ENCODE results near the gene BRAF. TPM values are rescaled to one million over a fixed set of nuclear protein-coding genes. Genes with fewer than 3 reads are reported as not detected.
"Not testable (repeated sequence)": the region's sequence is repeated elsewhere in the genome, so short reads cannot be mapped to it uniquely, and the experiment has no call there.

Gene BRAF
- polyA plus RNA-seq, 4 donors, result 23.3 to 28.6 (median 26.1) TPM

DNA sequence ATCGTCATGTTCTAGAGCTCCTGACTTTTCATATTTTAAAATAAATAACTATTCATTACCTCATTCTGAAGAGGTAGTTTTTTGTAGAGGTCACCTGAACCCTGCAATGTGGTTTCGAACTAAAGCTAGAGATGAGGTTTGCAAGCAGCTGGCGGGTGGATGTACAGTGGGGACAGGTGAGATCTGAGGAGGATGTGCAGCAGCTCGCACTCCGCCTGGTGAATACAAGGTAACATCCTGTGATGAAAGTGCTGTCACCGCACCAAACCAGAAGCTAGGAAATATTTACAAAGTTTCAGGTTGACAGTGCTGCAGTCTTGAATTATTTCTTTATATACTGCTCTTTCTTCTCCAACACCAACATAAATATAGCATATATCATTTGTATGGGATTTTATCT lies 201.7 kb downstream of the BRAF start:
- DNase-seq (ENCODE audit: low read depth in 4 of 4, low spot score in 3 of 4), result no peak

GRCh38 chr7:140722254-140722653 lies 202.5 kb downstream of the BRAF start:
- no peak for DNase-seq (ENCODE audit: low read depth in 4 of 4, low spot score in 3 of 4)

DNA sequence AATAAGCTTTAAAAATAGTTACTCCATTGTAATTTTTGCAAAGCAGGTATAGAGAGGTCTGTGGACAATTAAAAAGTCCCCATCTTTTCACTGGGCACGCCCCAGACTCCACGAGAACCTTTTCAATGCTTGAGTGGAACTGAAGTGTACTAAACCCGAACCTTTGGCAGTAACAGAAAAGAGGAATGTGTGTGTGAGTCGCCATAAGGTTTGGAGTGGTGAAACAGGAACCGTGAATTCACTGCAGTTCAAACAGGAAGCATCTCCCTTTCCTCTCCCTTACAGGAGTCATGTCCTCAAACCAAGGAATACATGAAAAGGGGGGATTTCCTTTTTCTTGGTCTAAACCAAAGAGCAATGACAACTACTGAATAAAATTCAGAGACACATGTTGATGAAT lies 205.0 kb downstream of the BRAF start:
- DNase-seq (ENCODE audit: low read depth in 4 of 4, low spot score in 3 of 4), result no peak

DNA sequence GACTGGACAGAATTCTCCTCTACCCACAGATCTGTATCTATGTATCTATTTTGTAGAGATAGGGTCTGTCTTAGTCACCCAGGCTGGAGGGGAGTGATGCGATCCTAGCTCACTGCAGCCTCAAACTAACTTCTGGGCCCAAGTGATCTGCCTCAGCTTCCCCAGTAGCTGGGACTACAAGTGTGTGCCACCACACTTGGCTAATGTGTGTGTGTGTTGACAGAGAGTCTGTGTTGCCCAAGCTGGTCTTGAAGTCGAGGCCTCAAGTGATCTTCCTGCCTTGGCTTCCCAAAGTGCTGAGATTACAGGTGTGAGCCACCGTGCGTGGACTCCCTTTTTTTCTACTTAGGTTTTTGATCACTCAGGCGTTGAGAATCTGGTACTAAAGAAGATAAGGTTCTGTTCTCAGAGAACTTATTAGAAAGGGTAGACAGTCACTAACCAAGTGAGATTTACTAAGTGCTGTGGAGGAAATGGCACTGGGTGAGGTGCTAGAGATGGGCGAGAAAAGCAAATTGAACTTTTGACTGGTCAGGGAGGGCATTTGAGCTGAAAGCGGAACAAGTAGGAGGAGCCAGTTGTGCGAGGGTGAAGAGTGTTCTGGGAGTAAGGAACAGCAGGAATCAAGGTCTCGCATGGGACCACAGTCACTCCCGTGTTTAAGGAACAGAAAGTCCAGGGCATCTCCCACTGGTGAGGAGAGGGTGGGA lies 210.2 kb downstream of the BRAF start:
- DNase-seq (ENCODE audit: low read depth in 4 of 4, low spot score in 3 of 4), result no peak

GRCh38 chr7:140712392-140712791 lies 212.3 kb downstream of the BRAF start:
- not testable (repeated sequence) for DNase-seq (ENCODE audit: low read depth in 4 of 4, low spot score in 3 of 4)

DNA sequence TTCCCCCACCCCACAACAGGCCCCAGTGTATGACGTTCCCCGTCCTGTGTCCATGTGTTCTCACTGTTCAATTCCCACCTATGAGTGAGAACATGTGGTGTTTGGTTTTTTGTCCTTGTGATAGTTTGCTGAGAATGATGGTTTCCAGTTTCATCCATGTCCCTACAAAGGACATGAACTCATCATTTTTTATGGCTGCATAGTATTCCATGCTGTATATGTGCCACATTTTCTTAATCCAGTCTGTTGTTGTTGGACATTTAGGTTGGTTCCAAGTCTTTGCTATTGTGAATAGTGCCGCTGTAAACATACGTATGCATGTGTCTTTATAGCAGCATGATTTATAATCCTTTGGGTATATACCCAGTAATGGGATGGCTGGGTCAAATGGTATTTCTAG lies 216.0 kb downstream of the BRAF start:
- DNase-seq (ENCODE audit: low read depth in 4 of 4, low spot score in 3 of 4), result not testable (repeated sequence)

DNA sequence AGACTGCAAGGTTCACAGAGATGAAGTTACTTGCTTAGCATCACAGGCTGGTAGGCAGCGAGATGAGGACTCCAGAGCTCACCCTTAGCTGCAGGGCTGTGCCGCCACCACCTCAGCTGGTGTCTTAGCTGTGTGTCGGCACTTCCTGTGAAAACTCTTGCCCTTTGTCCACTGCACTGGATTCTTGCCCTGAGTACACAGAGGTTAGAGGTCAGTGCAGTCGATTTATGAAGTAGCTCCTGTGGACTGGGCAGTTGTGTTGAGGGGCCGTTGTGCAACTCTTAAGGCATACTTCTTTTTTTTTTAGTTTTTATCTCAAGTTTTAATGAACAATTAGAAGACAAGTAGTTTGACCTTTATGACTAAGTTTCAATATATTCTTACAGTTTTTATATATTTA lies 217.6 kb downstream of the BRAF start:
- no peak for DNase-seq (ENCODE audit: low read depth in 4 of 4, low spot score in 3 of 4)

DNA sequence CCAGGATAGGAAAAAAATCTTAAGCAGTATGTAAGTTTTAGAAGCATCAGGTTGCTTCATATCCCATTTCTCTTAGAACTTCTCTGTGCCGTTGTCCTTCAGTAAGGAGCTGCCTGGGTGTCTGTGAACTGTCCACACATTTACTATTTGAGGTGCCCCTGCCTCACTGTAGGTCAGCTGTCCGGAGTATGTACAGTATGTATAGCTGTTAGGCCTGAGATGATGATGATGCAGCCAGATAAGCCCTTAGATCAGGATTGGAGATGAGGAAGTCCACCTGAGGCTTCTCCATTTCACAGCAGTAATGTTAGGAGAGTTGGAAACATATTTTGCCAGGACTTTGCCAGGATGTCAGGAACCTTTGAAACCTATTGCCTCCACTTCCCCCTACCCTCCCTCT lies 220.5 kb downstream of the BRAF start:
- no peak for DNase-seq (ENCODE audit: low read depth in 4 of 4, low spot score in 3 of 4)

DNA sequence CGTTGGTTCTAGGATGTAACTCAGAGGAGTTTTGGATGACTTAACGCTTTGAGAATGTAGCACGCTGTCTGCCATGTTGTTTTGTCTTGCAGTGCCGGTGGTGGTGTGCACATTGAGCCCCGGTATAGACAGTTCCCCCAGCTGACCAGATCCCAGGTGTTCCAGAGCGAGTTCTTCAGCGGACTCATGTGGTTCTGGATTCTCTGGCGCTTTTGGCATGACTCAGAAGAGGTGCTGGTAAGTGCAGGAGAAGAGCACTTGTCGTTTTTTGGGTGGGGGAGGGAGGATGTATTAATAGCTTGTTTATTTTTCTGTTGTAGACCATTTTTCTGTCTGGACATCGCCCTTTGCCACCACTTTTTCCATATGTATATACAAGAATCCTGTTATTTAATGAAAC lies 222.0 kb downstream of the BRAF start:
- no peak for DNase-seq (ENCODE audit: low read depth in 4 of 4, low spot score in 3 of 4)

DNA sequence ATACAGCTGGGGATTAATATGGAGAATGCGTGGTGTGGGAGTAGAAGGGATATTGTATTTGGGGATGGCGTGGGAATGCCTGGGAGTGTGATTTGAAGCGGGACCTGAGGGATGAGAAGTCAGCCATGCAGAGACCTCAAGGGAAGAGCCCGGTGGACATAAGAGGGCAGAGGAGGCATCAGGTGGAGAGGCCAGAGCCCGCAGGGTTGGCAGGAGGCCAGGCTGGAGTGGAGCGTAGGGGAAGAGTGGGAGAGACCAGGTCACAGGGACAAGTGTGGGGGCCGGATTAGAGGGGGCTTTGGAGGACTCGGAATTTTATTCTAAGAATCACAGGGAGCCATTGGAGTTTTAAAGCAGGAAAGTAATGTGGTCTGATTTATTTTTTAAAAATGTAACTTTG lies 226.3 kb downstream of the BRAF start:
- no peak for DNase-seq (ENCODE audit: low read depth in 4 of 4, low spot score in 3 of 4)

DNA sequence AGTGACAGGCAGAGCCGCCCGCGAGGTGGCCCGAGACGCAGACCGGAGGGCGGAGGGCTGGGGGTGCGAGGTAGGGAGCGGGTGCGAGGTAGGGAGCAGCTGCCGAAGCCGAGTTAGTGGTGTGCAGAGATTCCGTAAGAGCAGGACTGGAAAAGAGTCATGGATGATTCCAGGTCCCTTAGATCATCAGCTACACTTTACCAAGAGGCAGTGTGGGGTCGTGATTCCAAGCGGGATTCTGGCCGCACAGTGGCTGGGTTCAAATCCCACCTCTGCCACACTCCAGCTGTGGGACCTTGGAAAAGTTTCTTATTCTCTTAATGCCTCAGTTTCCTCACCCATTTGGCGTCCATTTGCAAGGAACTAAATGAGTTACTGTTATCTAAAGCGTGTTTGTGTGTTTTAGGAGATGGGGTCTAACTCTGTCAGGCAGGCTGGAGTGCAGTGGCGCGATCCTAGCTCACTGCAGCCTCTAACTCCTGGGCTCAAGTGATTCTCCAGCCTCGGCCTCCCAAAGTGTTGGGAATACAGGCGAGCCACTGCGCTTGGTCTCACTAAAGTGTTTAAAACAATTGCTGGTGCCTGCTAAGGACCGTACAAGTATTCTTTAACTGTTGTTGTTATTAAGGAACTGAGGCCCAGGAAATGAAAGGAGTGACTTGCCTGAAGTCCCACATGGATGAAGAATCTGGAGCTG lies 227.1 kb downstream of the BRAF start:
- no peak for DNase-seq (ENCODE audit: low read depth in 4 of 4, low spot score in 3 of 4)

GRCh38 chr7:140696680-140697446 lies 227.9 kb downstream of the BRAF start, which contains the start of gene NDUFB2:
Gene NDUFB2 (plus strand): TSS chr7:140696708. CDS start chr7:140696745, 37 bp downstream.
- DNase-seq (ENCODE audit: low read depth in 4 of 4, low spot score in 3 of 4), result peak; percentile 73 to 91 (median 78)

DNA sequence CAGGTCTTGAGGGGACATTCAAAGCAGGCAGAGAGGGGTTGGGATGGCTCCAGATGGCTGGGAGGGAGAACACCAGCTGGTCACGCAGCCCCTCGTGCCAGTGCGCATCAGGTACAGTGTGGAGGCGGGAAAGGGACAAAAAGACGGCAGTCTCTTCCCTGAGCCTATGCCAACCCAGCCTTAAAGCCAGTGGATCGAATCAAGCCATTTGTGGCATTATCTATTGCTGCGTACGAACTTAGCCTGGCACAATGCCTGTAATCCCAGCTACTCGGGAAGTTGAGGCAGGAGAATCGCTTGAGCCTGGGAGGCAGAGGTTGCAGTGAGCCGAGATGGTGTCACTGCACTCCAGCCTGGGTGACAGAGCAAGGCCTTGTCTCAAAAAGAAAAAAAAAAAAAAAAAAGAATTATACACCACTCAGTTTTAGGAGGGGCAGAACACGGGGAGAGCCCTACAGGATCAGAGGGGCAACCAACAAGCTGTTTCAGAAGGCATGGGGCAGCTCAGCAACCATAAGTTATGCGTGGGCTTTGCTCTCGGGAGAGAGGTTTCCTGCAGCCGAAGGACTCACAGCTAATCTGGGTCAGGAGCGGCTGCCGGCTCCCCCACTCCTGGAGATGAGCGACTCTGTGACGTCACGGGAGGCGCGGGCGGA lies 228.6 kb downstream of the BRAF start:
- peak in 3 of 4 donors; percentile 89 to 90 (median 90) for DNase-seq (ENCODE audit: low read depth in 4 of 4, low spot score in 3 of 4)

DNA sequence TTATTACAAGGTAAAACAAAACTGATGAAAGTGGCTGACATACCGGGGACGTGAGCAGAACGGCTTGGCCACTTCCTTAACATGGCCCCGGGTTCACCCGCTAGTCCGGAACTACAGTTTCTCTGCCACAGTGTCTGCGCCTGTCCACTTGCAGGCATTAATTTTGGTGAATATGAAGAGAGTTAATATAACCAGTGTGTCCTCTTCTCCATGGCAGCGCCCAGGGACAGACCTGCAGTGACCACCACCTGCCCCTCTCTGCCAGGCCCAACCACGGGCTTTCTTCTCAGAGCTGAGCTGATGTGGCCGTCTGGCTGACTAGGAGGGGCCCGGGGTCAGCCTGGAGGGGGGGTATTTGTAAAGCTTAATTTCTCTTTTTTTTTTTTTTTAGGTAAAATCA lies 229.3 kb downstream of the BRAF start:
- DNase-seq (ENCODE audit: low read depth in 4 of 4, low spot score in 3 of 4), result no peak

DNA sequence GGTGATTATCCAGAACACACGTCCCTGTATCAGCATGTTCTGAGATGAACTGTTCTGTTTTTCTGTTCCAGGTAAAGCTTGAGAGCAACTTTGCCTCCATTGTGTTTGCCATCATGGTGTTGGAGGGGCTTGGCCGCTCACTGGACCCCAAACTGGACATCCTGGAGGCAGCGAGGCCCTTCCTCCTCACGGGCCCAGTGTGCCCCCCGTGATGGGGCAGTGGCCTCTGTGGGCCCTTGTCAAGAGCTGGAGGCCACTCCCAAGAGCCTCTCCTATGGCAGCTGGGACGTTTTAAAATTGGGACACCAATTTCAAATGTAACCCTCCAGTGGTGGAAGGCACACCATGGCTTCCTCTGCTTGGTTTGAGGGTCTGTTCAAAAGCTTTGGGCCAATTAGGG lies 230.1 kb downstream of the BRAF start:
- DNase-seq (ENCODE audit: low read depth in 4 of 4, low spot score in 3 of 4), result no peak

DNA sequence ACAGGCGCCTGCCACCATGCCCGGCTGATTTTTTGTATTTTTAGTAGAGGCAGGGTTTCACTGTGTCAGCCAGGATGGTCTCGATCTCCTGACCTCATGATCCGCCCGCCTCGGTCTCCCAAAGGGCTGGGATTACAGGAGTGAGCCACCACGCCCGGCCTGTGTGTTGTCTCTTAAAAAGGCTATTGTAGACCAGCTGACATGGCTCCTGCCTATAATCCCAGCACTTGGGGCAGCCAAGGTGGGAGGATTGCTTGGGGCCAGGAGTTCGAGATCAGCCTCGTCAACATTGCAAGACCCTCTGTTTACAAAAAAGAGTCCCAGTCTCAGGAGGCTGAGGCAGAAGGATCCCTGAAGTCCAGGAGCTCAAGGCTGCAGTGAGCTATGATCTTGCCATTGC lies 230.9 kb downstream of the BRAF start:
- DNase-seq (ENCODE audit: low read depth in 4 of 4, low spot score in 3 of 4), result not testable (repeated sequence)

DNA sequence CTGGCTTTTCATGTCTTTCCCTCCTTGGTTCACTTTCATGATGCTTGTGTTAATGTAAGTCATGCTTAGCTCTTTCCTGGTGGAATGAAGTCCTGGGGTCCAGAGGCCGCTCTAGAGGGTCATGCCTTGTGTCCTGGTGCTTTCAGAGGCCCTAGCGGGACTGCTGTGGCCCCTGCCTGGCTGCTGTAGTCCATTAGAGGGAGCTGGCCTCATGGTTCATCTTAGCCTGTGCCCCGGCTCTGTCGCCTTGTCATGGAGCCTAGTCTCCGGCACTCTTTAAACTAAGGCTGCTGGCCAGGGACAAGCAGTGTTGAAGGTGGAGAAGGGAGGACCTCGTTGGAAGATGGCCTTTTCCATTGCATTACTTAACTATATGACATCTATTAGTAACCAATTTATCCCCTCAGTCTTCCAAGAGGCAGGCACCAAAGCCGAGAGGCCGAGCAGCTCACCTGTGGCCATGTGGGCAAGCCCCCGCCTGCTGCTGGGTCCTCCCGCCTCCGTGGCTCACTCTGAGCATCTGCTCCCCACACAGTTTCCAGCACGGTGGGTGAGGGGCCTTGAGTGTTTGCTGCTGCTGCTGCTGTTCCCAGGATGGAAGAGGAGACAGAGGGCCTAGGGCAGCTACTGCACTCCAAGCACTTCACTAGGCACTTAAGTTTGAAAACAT lies 233.2 kb downstream of the BRAF start:
- no peak for DNase-seq (ENCODE audit: low read depth in 4 of 4, low spot score in 3 of 4)

DNA sequence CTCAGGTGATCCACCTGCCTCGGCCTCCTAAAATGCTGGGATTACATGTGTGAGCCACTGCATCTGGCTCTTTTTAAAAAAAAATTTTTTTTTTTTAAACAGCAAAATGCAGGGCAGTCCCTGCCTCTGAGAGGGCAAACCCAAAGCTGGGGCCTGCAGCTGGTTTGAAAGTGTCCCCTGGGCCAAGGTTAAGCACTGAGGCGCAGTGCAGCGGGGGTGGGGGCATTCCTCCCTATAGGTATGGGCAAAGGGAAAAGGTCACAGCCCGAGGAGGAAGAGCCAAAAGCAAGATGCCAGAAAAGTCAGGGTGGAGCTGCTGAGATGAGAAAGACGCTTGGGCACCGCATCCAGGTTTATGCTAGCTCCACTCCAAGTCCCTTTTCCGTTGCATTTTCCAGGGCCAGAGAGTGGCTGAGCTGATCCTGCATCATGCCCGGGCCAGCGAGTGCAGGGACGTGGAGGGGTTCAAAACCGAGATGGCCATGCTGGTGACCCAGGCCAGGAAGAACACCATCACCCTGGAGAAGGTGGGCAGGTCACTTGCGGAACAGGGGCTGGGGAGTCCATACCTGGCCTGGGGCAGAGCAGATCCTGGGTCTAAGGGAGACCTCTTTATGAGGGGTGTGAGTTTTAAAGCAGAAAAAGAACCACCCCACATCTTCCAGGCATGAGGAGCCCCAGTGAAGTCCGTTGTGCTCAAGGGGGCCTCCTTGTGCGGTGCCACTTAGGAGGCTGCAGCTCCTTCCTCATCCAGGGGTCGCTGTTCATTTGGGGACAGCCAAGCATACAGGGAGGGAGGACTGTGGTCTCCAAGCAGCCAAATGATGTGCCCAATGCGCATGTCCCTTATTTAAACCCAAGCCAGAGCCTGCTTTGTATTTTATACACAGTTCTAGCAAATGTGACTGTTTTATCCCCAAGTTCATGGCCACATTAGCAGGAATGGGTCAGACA lies 235.3 kb downstream of the BRAF start:
- DNase-seq (ENCODE audit: low read depth in 4 of 4, low spot score in 3 of 4), result no peak

DNA sequence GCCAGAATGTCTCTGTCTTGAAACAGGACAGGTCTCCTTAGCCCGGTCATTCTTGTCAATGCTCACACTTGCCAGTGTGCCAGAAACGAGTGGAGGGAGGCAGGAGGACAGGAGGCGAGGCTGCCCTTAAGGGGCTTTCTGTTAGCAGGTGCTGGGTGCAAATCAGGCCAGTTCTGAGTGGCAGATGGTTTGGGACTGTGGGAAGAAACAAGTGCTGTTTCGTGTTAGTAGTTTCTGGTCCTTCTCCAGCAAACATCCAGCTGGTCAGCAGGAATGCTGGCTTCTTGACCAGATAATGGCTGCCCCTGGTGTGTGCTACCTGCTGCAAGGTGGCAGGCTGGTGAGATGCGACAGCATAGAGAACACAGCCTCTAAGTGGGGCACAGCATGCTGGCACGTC lies 236.4 kb downstream of the BRAF start:
- no peak for DNase-seq (ENCODE audit: low read depth in 4 of 4, low spot score in 3 of 4)

All from right renal pelvis (tissue), 4 donors.